Renal cortical epithelial cell (primary cell): ENCODE data around the gene TCF3. TPM values are rescaled to one million over a fixed set of nuclear protein-coding genes. Genes with fewer than 3 reads are reported as not detected.
"Not testable (repeated sequence)": the region's sequence is repeated elsewhere in the genome, so short reads cannot be mapped to it uniquely, and the experiment has no call there.

Experiments used
- DNase-seq: peaks from one replicate; pipeline ENCODE4 v3.0.0-alpha.2; 2011; ENCODE audit warnings: low read depth
- total RNA-seq: library from RNA; depleted of rRNA; stranded (reverse); fragments of >200 nt; gene quantifications from 2 replicates; pipeline ENCODE4 v1.2.3, GENCODE V29; 2014

TCF3 gene
- total RNA-seq, 1 donor from 2014 or later, result 102 TPM

- DNase-seq, result no peak
Measured at GRCh38 chr19:1672769-1673644, 20.6 kb upstream of the TCF3 start.

- no peak for DNase-seq
Measured at GRCh38 chr19:1672038-1672768, 19.8 kb upstream of the TCF3 start.

GRCh38 chr19:1671716-1672037 lies 19.3 kb upstream of the TCF3 start:
- no peak for DNase-seq

DNA sequence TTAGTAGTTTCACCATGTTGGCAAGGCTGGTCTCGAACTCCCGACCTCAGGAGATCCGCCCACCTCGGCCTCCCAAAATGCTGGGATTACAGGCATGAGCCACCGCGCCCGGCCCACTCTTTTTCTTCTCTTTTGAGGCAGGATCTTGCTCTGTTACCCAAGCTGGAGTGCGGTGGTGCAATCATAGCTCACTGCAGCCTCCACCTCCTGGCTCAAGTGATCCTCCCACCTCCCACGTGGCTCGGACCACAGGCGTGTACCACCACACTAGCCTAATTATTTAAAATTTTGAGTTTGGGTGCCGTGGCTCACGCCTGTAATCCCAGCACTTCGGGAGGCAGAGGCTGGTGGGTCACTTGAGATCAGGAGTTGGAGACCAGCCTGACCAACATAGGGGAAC lies 18.3 kb upstream of the TCF3 start:
- DNase-seq, result not testable (repeated sequence)

- no peak for DNase-seq
Measured at GRCh38 chr19:1668486-1669270, 16.3 kb upstream of the TCF3 start.

GRCh38 chr19:1668048-1668485 lies 15.7 kb upstream of the TCF3 start:
- no peak for DNase-seq

GRCh38 chr19:1665565-1666047 lies 13.2 kb upstream of the TCF3 start:
- no peak for DNase-seq

DNA sequence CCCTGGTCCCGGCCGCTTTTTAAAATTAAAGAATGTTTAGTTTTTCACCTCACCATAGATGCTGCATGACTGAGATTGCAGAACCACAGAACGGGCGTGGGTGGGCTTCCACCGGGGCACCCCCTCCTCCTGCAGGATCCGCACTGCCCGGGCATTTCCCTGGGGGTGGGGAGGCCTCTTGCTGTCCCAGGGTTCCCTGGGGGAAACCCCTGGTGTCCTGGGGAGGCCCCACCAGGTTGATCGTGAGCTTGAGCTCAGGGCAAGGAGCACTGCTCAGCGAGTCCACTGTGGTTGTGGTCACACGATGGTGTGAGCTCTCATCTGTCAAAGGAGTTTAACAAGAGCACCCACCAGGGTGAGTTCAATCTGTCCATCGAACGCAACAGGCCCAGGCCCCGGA lies 11.4 kb upstream of the TCF3 start:
- DNase-seq, result no peak

- not testable (repeated sequence) for DNase-seq
Measured at GRCh38 chr19:1663227-1663626, 10.8 kb upstream of the TCF3 start.

GRCh38 chr19:1661995-1662394 lies 9.6 kb upstream of the TCF3 start:
- DNase-seq, result no peak

DNA sequence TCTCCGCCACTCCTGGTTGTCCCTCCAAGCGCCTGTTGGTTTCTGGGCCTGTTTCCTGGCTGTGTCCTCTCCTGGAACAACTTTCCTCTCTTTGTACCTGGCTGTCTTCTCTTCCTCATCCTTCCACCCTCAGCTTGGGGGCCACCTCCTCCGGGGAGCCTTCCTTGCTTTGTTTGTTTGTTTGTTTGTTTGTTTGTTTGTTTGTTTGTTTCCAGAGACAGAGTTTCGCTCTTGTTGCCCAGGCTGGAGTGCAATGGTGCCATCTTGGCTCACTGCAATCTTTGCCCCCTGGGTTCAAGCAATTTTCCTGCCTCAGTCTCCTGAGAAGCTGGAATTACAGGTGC lies 6.6 kb upstream of the TCF3 start:
- DNase-seq, result no peak

DNA sequence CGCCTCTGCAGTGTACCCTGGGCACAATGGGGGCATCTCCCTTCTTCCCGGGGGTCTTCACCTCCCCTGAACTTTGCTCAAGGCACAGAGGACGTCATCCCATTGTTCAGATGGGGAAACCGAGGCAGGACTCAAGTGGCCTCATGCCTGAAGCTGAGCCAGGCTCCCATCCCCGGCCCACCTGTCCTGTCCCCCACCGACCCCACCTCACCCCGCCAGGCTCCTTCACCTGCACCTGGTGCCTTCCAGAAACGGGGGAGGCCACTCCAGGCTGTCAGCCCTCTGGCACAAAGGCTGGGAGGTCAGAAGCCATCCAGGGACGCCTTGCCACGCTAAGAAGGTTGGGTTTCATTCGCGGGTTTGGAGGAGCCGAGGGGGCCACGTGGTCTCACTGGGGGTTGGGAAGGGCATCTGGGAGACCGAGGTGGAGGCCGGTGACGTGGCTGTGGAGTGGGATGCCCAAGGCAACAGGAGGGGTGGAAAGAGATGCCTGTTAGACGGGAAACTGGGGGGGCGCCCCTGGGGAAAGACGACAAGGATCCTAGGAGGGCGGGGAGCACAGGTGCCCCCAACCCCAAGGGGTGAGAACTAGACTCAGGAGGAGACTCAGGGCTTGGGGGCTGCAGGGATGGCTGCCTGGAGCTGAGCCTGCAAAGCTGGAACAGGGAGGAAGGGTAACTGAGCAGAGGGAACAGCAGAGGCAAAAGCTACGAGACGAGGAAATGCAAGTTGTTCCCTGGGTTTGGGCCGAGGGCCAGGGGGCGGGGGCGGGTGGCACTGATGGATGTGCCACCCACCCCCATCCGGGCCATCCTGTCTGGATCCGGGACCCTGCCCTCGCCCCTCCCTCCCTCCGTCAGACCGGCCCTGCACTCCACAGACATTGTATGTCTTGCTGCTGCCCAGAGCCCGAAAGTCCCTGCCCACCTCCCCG lies 6.0 kb upstream of the TCF3 start:
- DNase-seq, result no peak

- DNase-seq, result no peak
Measured at GRCh38 chr19:1657746-1658145, 5.3 kb upstream of the TCF3 start.

GRCh38 chr19:1656988-1657536 lies 4.6 kb upstream of the TCF3 start:
- DNase-seq, result no peak

DNA sequence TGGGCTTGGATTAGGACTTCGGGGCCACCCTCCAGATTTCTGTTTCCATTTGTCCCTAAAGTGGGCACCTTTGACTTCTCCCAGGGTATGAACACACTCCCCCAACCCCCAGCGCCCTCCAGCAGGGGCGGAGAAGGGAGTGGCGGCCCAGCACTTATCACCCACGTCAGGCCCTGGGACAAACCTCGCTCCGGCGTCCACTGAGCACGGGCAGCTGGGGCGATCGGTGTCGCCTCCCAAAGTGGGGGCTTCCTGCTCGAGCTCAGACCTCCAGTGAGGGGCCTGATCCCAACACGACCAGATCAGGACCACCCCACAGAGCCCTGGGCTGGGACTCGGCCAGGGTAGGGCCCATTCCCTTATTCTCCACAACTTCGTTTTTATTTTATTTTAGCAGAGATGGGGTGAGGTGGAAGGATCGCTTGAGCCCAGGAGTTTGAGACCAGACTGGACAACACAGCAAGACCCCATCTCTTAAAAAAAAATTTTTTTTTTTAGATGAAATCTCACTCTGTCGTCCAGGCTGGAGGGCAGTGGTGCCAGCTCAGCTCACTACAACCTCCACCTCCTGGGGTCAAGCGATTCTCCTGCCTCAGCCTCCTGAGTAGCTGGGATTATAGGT lies 3.7 kb upstream of the TCF3 start:
- DNase-seq, result no peak

DNA sequence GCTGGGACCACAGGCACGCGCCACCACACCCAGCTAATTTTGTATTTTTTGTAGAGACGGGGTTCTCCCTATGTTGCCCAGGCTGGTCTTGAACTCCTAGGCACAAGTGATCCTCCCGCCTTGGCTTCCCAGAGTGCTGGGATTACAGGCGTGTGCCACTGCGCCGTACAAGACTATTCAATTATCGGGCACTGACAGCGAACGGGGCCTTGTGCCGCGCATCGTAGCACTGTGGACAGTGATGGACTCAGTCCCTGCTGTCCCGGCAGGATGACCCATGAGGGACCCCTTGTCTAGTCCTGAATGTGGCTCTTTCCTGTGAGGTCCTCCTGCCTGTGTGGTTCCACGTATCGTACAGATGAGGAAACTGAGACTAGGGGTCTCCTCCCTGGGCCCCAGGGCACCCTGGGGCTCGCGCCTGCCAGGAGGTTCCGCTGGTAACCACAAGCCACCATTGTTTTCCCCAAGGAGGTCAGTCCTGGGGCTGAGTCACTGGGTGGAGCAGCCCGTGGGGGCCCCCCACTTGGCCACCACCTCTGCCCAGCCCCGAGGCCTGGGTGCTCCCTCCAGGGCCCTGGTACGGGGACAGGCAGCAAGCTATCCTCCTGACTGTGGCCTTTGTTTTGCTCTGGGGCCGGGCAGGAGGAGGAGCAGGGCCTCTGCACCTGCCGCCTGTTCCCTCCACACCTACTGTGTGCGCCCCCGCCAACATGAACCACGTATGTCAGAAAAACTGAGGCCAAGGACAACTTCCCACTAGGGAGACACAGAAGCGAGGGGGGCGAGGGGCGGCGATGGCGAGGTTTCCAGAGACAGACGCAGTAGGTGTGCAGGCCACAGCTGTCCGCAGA lies 2.9 kb upstream of the TCF3 start:
- no peak for DNase-seq

DNA sequence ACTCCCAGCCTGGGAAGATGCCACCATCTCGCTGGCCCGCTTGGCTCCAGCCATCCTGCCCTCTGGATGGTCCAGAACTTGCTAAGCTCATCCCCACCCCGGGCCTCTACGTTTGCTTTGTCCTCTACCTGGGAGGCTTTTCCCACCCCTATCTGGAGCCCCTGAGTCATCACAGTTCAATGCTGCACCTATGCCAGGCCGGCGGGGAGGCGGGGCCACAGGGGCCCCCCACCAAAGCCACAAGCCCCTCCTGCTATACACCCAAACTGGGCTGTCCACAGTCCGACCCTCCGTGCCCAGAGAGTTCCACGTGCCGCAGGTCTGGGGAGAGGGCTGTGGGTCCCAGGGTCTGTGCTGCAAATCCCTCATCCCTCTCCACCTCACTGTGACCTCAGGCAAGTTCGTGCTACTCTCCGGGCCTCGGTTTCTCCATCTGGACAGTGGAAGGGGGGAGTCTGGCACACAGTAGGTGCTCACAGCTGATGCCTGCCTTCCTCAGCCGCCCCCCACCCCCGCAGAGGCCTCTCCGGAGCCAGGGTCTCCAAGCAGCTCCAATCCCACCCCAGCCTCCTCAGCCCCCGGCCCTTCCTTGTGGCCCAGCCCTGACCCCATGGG lies 1.9 kb upstream of the TCF3 start:
- no peak for DNase-seq

- DNase-seq, result no peak
Measured at GRCh38 chr19:1653300-1653628, 849 bp upstream of the TCF3 start.

DNA sequence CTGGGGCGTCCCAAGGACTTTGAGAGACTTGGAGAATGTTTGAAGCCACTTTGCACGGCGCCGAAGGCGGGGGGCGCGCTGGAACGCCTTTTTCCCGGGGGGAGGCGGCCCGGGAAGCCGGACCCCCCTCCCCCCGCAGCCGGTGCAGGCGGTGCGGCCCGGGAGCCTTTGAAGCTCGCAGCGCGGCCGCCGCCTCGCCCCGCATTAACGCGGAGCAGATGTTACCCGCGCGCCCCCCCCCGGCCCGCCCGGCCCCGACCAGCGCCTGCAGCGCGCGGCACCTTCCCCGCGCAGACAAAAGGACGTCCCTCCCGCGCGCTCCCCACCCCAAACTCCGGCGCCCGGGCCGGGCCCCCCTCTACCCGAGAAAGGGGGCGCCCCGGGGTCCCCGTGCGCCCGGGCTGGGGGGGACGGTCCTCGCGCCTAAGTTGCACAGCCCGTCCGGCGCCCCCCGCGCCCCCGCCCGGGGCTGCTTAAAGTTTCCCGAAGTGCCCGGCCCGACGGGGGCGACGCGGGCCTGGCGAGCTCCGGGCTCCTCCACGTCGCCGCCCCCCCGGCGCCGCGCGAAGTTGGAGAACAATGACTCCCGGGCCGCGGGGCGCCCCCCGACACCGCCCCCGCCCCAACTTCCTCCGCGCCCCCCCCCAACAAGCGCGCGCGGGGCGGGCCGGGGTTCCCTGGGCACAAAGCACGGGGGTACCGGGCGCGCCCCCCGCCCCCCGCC lies 685 bp downstream of the TCF3 start:
- DNase-seq, result no peak
